Psoas muscle (tissue), 8 donors: ENCODE data around the gene ZNF496. TPM values are rescaled to one million over a fixed set of nuclear protein-coding genes. Genes with fewer than 3 reads are reported as not detected.

ENCODE experiments used
- ATAC-seq, 4 donors: fragments of 200-7000 bp; cut with Tn5 transposase; one replicate each; pipeline ENCODE4 v1.9.1; 2020; ENCODE audit warnings: moderate library complexity in 3 of 4, mild to moderate bottlenecking in 2 of 4
- DNase-seq, 2 donors: peaks; one replicate each; pipeline ENCODE4 v3.0.0-alpha.2; 2020
- H3K27ac ChIP-seq: fragments of 200-600 bp; one replicate; pipeline ENCODE4 v1.8.0; 2022
- H3K27me3 ChIP-seq, 3 donors: fragments of 200-600 bp in 1 of 3; one replicate each; pipeline versions ENCODE4 v1.6.1 to v1.8.0; 2013 to 2022; ENCODE audit warnings: low read length in 2 of 3, mild to moderate bottlenecking in 2 of 3, moderate library complexity in 1 of 3; ENCODE audit not compliant: insufficient read depth in 3 of 3
- H3K36me3 ChIP-seq, 2 donors: fragments of 200-600 bp in 1 of 2; one replicate each; pipeline versions ENCODE4 v1.6.1 to v1.8.0; 2013 to 2022; ENCODE audit warnings: low read depth in 1 of 2, mild to moderate bottlenecking in 1 of 2, moderate library complexity in 1 of 2; ENCODE audit not compliant: insufficient read depth in 1 of 2
- H3K4me1 ChIP-seq: fragments of 200-600 bp; one replicate; pipeline ENCODE4 v1.8.0; 2022
- H3K4me3 ChIP-seq: fragments of 200-600 bp; one replicate; pipeline ENCODE4 v1.8.0; 2022; ENCODE audit warnings: mild to moderate bottlenecking
- H3K9me3 ChIP-seq: fragments of 200-600 bp; one replicate; pipeline ENCODE4 v1.8.0; 2022
- CTCF ChIP-seq: fragments of 200-600 bp; IDR thresholded peaks from one replicate; pipeline ENCODE4 v1.8.0; 2022; ENCODE audit warnings: antibody characterized with exemption
- WGBS, 3 donors: extraction: QIAGEN DNeasy Blood & Tissue Kit; methylation state at CpG; one replicate each; pipeline versions ENCODE4 v1.1.6 to v1.1.7; 2013; 5-methylcytosine and 5-hydroxymethylcytosine counted together
- intact Hi-C, 2 donors: fragments of 100-400 bp; cut with DNase I; formaldehyde crosslinking; loops; one replicate each; pipeline versions ENCODE4 v1.11.0 to v1.14.2; 2022
- polyA plus RNA-seq, 3 donors: library from polyadenylated mRNA; stranded (reverse); fragments of 200-250 nt; gene quantifications; one replicate each; pipeline ENCODE4 v1.2.3, GENCODE V29; 2013
- total RNA-seq, 4 donors: library from RNA; stranded (reverse); fragmentation: NEBNext Ultra II Directional in 2 of 4; extraction: Animal tissue kit (Norgen Biotek cat#: 25700) in 2 of 4; gene quantifications; one replicate each; pipeline versions ENCODE4 v1.2.1 to v1.2.4, GENCODE V29; 2021 to 2023
- donor health status: healthy with polysubstance abuse.
- donor health status: DM: no; HTN: no; CAD: no; lungs with moderate emphysema.
- donor health status: Bipolar disorder and iron deficiency.
- donor health status: healthy.
- donor health status: DM: yes; HTN: yes; CAD: no.
- donor health status: DM: no; HTN: no; CAD: no.
- donor health status: DM: no; HTN: no; CAD: no.
- donor health status: DM: yes; HTN: yes; CAD: no.

ZNF496 gene
- total and polyA plus RNA-seq, 7 donors, result 4.3 to 24.2 (median 19.5) TPM

- H3K27me3 ChIP-seq, result no peaks in the 10 kb centered on the region
- 91 to 94% (median 94%) methylated on average over 8 of the region's 8 CpGs for WGBS, 3 donors
- intact Hi-C loops, result no loop called here
- H3K4me1 ChIP-seq, result no peaks in the 10 kb centered on the region
- H3K4me3 ChIP-seq, result no peak overlapping the region
- H3K36me3 ChIP-seq, result peaks cover 2 to 20% of the 10 kb centered on the region in 2 donors
- no peak for TF ChIP-seq CTCF
- no peaks in the 10 kb centered on the region for H3K9me3 ChIP-seq
- no peak overlapping the region for H3K27ac ChIP-seq
- ATAC-seq (no peak), DNase-seq (no peak)
Measured at GRCh38 chr1:247296599-247297180, 35.0 kb downstream of the ZNF496 start.

- no peak overlapping the region for H3K4me3 ChIP-seq
- H3K36me3 ChIP-seq, result peaks cover 2 to 12% of the 10 kb centered on the region in 2 donors
- H3K27me3 ChIP-seq, result no peaks in the 10 kb centered on the region
- no peak for TF ChIP-seq CTCF
- DNase-seq (no peak), ATAC-seq (no peak)
- 56 to 72% (median 66%) methylated on average over 5 of the region's 5 CpGs for WGBS, 3 donors
- intact Hi-C loops, result no loop called here
- H3K9me3 ChIP-seq, result no peaks in the 10 kb centered on the region
- H3K4me1 ChIP-seq, result no peaks in the 10 kb centered on the region
- no peak overlapping the region for H3K27ac ChIP-seq
Measured at GRCh38 chr1:247295746-247296145, 35.9 kb downstream of the ZNF496 start.

GRCh38 chr1:247295274-247295684 is 36.4 kb downstream of the ZNF496 start:
- no peak for ATAC-seq
- no peak for DNase-seq
- Histone ChIP-seq H3K9me3 (no peaks in the 10 kb centered on the region), H3K36me3 (peaks cover under 1 to 8% of the 10 kb centered on the region in 2 donors), H3K27me3 (no peaks in the 10 kb centered on the region), H3K4me3 (no peak overlapping the region), H3K4me1 (no peaks in the 10 kb centered on the region), H3K27ac (no peak overlapping the region)
- TF ChIP-seq CTCF, result no peak
- intact Hi-C loops, result no loop called here
- 54 to 60% (median 58%) methylated on average over 6 of the region's 6 CpGs for WGBS, 3 donors

- TF ChIP-seq CTCF, result no peak
- H3K36me3 ChIP-seq, result no peaks in the 10 kb centered on the region
- no peaks in the 10 kb centered on the region for H3K9me3 ChIP-seq
- H3K27me3 ChIP-seq, result no peaks in the 10 kb centered on the region
- intact Hi-C loops, result no loop called here
- no peak overlapping the region for H3K27ac ChIP-seq
- ATAC-seq (no peak), DNase-seq (no peak)
- H3K4me1 ChIP-seq, result no peaks in the 10 kb centered on the region
- H3K4me3 ChIP-seq, result no peak overlapping the region
- WGBS, 3 donors, result 69 to 81% (median 80%) methylated on average over 5 of the region's 5 CpGs
Measured at GRCh38 chr1:247294282-247294681, 37.4 kb downstream of the ZNF496 start.

DNA sequence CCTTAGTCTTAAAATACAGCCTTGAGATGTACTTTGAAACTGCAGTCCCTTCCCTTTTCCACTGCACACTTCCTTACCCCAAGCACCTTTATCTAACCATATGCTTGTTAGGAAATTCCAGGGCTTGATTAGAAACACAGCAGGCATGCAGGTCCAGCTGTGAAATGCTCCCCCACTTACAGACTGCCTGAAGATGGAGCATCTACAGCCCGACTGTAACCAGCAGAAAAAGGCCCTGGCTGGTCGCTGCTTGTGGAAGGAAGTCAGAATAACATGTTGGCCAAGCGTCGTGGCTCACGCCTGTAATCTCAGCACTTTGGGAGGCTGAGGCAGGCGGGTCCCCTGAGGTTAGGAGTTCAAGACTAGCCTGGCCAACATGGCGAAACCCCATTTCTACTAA is 38.6 kb downstream of the ZNF496 start:
- no peaks in the 10 kb centered on the region for H3K27me3 ChIP-seq
- TF ChIP-seq CTCF, result no peak
- WGBS, 3 donors, result 56 to 70% (median 66%) methylated on average over 7 of the region's 7 CpGs
- DNase-seq (no peak), ATAC-seq (no peak)
- H3K9me3 ChIP-seq, result no peaks in the 10 kb centered on the region
- no peak overlapping the region for H3K4me3 ChIP-seq
- intact Hi-C loops, result no loop called here
- no peak overlapping the region for H3K27ac ChIP-seq
- H3K36me3 ChIP-seq, result no peaks in the 10 kb centered on the region
- H3K4me1 ChIP-seq, result no peaks in the 10 kb centered on the region
